ENCODE measurements around the gene BSCL2. TPM values are rescaled to one million over a fixed set of nuclear protein-coding genes. Genes with fewer than 3 reads are reported as not detected.
"Not testable (repeated sequence)": the region's sequence is repeated elsewhere in the genome, so short reads cannot be mapped to it uniquely, and the experiment has no call there.

Gene BSCL2
- total RNA-seq, 1 donor from 2014 or later, result 19.8 TPM

GRCh38 chr11:62665599-62666258 is 41.5 kb downstream of the BSCL2 start:
- peak overlapping the region; percentile 90 for H3K27ac ChIP-seq (ENCODE audit: low read depth, low read length)
- H3K9ac ChIP-seq (ENCODE audit: low read depth in 1 of 3, low read length in 3 of 3), result peak overlapping the region; percentile 88 to 93 (median 91)
- peaks cover 15 to 18% (median 16%) of the 10 kb centered on the region in 3 donors for H3K36me3 ChIP-seq (ENCODE audit: control insufficient read depth in 3 of 3, insufficient read depth in 3 of 3, low read length in 3 of 3)
- no peaks in the 10 kb centered on the region for H3K27me3 ChIP-seq (ENCODE audit: control insufficient read depth in 3 of 3, insufficient read depth in 3 of 3, low read length in 3 of 3)
- no peaks in the 10 kb centered on the region for H3K9me3 ChIP-seq (ENCODE audit: control insufficient read depth in 3 of 3, low read length in 3 of 3)
- peak overlapping the region; percentile 95 to 98 (median 97) for H3K4me3 ChIP-seq (ENCODE audit: low read length in 3 of 3)
- peaks cover 28 to 44% (median 40%) of the 10 kb centered on the region in 3 donors for H3K4me1 ChIP-seq (ENCODE audit: control insufficient read depth in 3 of 3, insufficient read depth in 3 of 3, low read length in 3 of 3)

GRCh38 chr11:62665075-62665598 is 42.1 kb downstream of the BSCL2 start, which contains the start of the genes C11orf98 and CSKMT:
C11orf98 (minus strand) TSS chr11:62665210; CDS start chr11:62665169, 41 bp downstream.
CSKMT (plus strand) TSS chr11:62665312; CDS start chr11:62665880, 568 bp downstream.
- Histone ChIP-seq H3K4me1 (ENCODE audit: control insufficient read depth in 3 of 3, insufficient read depth in 3 of 3, low read length in 3 of 3) (peaks cover 24 to 40% (median 36%) of the 10 kb centered on the region in 3 donors), H3K9ac (ENCODE audit: low read depth in 1 of 3, low read length in 3 of 3) (peak within 1 kb of the TSS; percentile 91 to 94 (median 93)), H3K4me3 (ENCODE audit: low read length in 3 of 3) (peak within 1 kb of the TSS; percentile 95 to 98 (median 97)), H3K36me3 (ENCODE audit: control insufficient read depth in 3 of 3, insufficient read depth in 3 of 3, low read length in 3 of 3) (peaks cover 15 to 18% (median 16%) of the 10 kb centered on the region in 3 donors), H3K9me3 (ENCODE audit: control insufficient read depth in 3 of 3, low read length in 3 of 3) (no peaks in the 10 kb centered on the region), H3K27ac (ENCODE audit: low read depth, low read length) (peak within 1 kb of the TSS; percentile 90), H3K27me3 (ENCODE audit: control insufficient read depth in 3 of 3, insufficient read depth in 3 of 3, low read length in 3 of 3) (no peaks in the 10 kb centered on the region)

- Histone ChIP-seq H3K4me3 (ENCODE audit: low read length in 3 of 3) (peak overlapping the region; percentile 95 to 98 (median 97)), H3K27ac (ENCODE audit: low read depth, low read length) (peak overlapping the region; percentile 90), H3K27me3 (ENCODE audit: control insufficient read depth in 3 of 3, insufficient read depth in 3 of 3, low read length in 3 of 3) (no peaks in the 10 kb centered on the region), H3K9me3 (ENCODE audit: control insufficient read depth in 3 of 3, low read length in 3 of 3) (no peaks in the 10 kb centered on the region), H3K4me1 (ENCODE audit: control insufficient read depth in 3 of 3, insufficient read depth in 3 of 3, low read length in 3 of 3) (peaks cover 18 to 34% (median 30%) of the 10 kb centered on the region in 3 donors), H3K36me3 (ENCODE audit: control insufficient read depth in 3 of 3, insufficient read depth in 3 of 3, low read length in 3 of 3) (peaks cover 15 to 18% (median 16%) of the 10 kb centered on the region in 3 donors), H3K9ac (ENCODE audit: low read depth in 1 of 3, low read length in 3 of 3) (peak overlapping the region; percentile 91 to 94 (median 93))
Measured at GRCh38 chr11:62664405-62665074, 42.7 kb downstream of the BSCL2 start.

GRCh38 chr11:62656796-62657429 is 50.3 kb downstream of the BSCL2 start:
- Histone ChIP-seq H3K36me3 (ENCODE audit: control insufficient read depth in 3 of 3, insufficient read depth in 3 of 3, low read length in 3 of 3) (no peaks in the 10 kb centered on the region), H3K9ac (ENCODE audit: low read depth in 1 of 3, low read length in 3 of 3) (no peak overlapping the region), H3K27me3 (ENCODE audit: control insufficient read depth in 3 of 3, insufficient read depth in 3 of 3, low read length in 3 of 3) (no peaks in the 10 kb centered on the region), H3K4me1 (ENCODE audit: control insufficient read depth in 3 of 3, insufficient read depth in 3 of 3, low read length in 3 of 3) (peaks cover 7 to 14% (median 9%) of the 10 kb centered on the region in 3 donors), H3K9me3 (ENCODE audit: control insufficient read depth in 3 of 3, low read length in 3 of 3) (no peaks in the 10 kb centered on the region), H3K4me3 (ENCODE audit: low read length in 3 of 3) (no peak overlapping the region), H3K27ac (ENCODE audit: low read depth, low read length) (no peak overlapping the region)

GRCh38 chr11:62654297-62654696 is 52.9 kb downstream of the BSCL2 start:
- no peak overlapping the region for H3K9ac ChIP-seq (ENCODE audit: low read depth in 1 of 3, low read length in 3 of 3)
- peaks cover 11 to 18% (median 12%) of the 10 kb centered on the region in 3 donors for H3K4me1 ChIP-seq (ENCODE audit: control insufficient read depth in 3 of 3, insufficient read depth in 3 of 3, low read length in 3 of 3)
- H3K27me3 ChIP-seq (ENCODE audit: control insufficient read depth in 3 of 3, insufficient read depth in 3 of 3, low read length in 3 of 3), result no peaks in the 10 kb centered on the region
- H3K27ac ChIP-seq (ENCODE audit: low read depth, low read length), result no peak overlapping the region
- H3K36me3 ChIP-seq (ENCODE audit: control insufficient read depth in 3 of 3, insufficient read depth in 3 of 3, low read length in 3 of 3), result peaks cover 4 to 6% (median 5%) of the 10 kb centered on the region in 3 donors
- H3K9me3 ChIP-seq (ENCODE audit: control insufficient read depth in 3 of 3, low read length in 3 of 3), result no peaks in the 10 kb centered on the region
- H3K4me3 ChIP-seq (ENCODE audit: low read length in 3 of 3), result no peak overlapping the region

GRCh38 chr11:62652161-62653006 is 54.8 kb downstream of the BSCL2 start:
- peak overlapping the region; percentile 97 to 99 (median 98) for H3K9ac ChIP-seq (ENCODE audit: low read depth in 1 of 3, low read length in 3 of 3)
- H3K4me1 ChIP-seq (ENCODE audit: control insufficient read depth in 3 of 3, insufficient read depth in 3 of 3, low read length in 3 of 3), result peaks cover 12 to 23% (median 20%) of the 10 kb centered on the region in 3 donors
- H3K9me3 ChIP-seq (ENCODE audit: control insufficient read depth in 3 of 3, low read length in 3 of 3), result no peaks in the 10 kb centered on the region
- peaks cover 22% of the 10 kb centered on the region in 3 donors for H3K36me3 ChIP-seq (ENCODE audit: control insufficient read depth in 3 of 3, insufficient read depth in 3 of 3, low read length in 3 of 3)
- peak overlapping the region; percentile 85 to 93 (median 91) for H3K4me3 ChIP-seq (ENCODE audit: low read length in 3 of 3)
- H3K27me3 ChIP-seq (ENCODE audit: control insufficient read depth in 3 of 3, insufficient read depth in 3 of 3, low read length in 3 of 3), result no peaks in the 10 kb centered on the region
- H3K27ac ChIP-seq (ENCODE audit: low read depth, low read length), result peak overlapping the region; percentile 91

- not testable (repeated sequence) for H3K27me3 ChIP-seq (ENCODE audit: control insufficient read depth in 3 of 3, insufficient read depth in 3 of 3, low read length in 3 of 3); H3K9ac ChIP-seq (ENCODE audit: low read depth in 1 of 3, low read length in 3 of 3); H3K9me3 ChIP-seq (ENCODE audit: control insufficient read depth in 3 of 3, low read length in 3 of 3); H3K4me3 ChIP-seq (ENCODE audit: low read length in 3 of 3); H3K27ac ChIP-seq (ENCODE audit: low read depth, low read length)
- peaks cover 25 to 36% (median 35%) of the 10 kb centered on the region in 3 donors for H3K4me1 ChIP-seq (ENCODE audit: control insufficient read depth in 3 of 3, insufficient read depth in 3 of 3, low read length in 3 of 3)
- H3K36me3 ChIP-seq (ENCODE audit: control insufficient read depth in 3 of 3, insufficient read depth in 3 of 3, low read length in 3 of 3), result peaks cover 22% of the 10 kb centered on the region in 3 donors
Measured at GRCh38 chr11:62650283-62650682, 56.9 kb downstream of the BSCL2 start.

- H3K4me1 ChIP-seq (ENCODE audit: control insufficient read depth in 3 of 3, insufficient read depth in 3 of 3, low read length in 3 of 3), result peaks cover 30 to 42% (median 41%) of the 10 kb centered on the region in 3 donors
- peaks cover 22 to 28% (median 22%) of the 10 kb centered on the region in 3 donors for H3K36me3 ChIP-seq (ENCODE audit: control insufficient read depth in 3 of 3, insufficient read depth in 3 of 3, low read length in 3 of 3)
- H3K27ac ChIP-seq (ENCODE audit: low read depth, low read length), result no peak overlapping the region
- no peaks in the 10 kb centered on the region for H3K27me3 ChIP-seq (ENCODE audit: control insufficient read depth in 3 of 3, insufficient read depth in 3 of 3, low read length in 3 of 3)
- no peak overlapping the region for H3K4me3 ChIP-seq (ENCODE audit: low read length in 3 of 3)
- H3K9me3 ChIP-seq (ENCODE audit: control insufficient read depth in 3 of 3, low read length in 3 of 3), result no peaks in the 10 kb centered on the region
- no peak overlapping the region for H3K9ac ChIP-seq (ENCODE audit: low read depth in 1 of 3, low read length in 3 of 3)
Measured at GRCh38 chr11:62649486-62649885, 57.7 kb downstream of the BSCL2 start.

GRCh38 chr11:62648967-62649364 is 58.3 kb downstream of the BSCL2 start:
- Histone ChIP-seq H3K27ac (ENCODE audit: low read depth, low read length) (no peak overlapping the region), H3K4me3 (ENCODE audit: low read length in 3 of 3) (no peak overlapping the region), H3K9ac (ENCODE audit: low read depth in 1 of 3, low read length in 3 of 3) (no peak overlapping the region), H3K4me1 (ENCODE audit: control insufficient read depth in 3 of 3, insufficient read depth in 3 of 3, low read length in 3 of 3) (peaks cover 34 to 44% (median 42%) of the 10 kb centered on the region in 3 donors), H3K36me3 (ENCODE audit: control insufficient read depth in 3 of 3, insufficient read depth in 3 of 3, low read length in 3 of 3) (peaks cover 25 to 33% (median 26%) of the 10 kb centered on the region in 3 donors), H3K9me3 (ENCODE audit: control insufficient read depth in 3 of 3, low read length in 3 of 3) (no peaks in the 10 kb centered on the region), H3K27me3 (ENCODE audit: control insufficient read depth in 3 of 3, insufficient read depth in 3 of 3, low read length in 3 of 3) (no peaks in the 10 kb centered on the region)

Measured in skeletal muscle tissue (tissue), 4 donors.